GM20431 (cell line): ENCODE data around the gene TSPAN3.

Experiments
- in situ Hi-C: fragments of 300-500 bp; cut with MseI, MboI; formaldehyde crosslinking; loops from one replicate; pipeline ENCODE4 v1.15.0; 2020; ENCODE audit warnings: low sequenced_read_pairs; ENCODE audit not compliant: unreplicated experiment

TSPAN3 gene

GRCh38 chr15:76994496-76994895 is 76.4 kb downstream of the TSPAN3 start:
- in situ Hi-C loops: no loop called here

DNA sequence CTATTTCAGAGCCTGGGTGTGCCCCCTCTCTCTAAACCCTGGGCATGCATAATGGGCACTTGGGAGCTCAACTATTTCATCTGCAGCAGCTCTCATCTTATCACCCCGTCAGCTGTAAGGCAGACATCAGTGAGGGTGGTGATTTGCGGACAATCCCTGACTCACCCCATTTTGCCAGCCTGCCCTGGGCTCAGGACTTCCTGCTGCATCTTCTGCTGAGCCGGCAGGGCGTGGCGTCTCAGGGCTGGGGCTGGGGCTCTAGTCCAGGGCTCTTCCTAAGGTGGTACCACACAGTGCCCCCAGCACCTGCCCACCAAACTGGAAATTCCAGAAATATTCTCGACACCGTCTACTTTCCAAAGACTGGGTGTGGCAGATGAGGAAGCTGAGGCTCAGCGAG is 76.9 kb downstream of the TSPAN3 start:
- in situ Hi-C loops: no loop called here

GRCh38 chr15:76993114-76993725 is 77.7 kb downstream of the TSPAN3 start:
- in situ Hi-C loops: no loop called here

- in situ Hi-C loops: no loop called here
These were observed 78.9 kb downstream of the TSPAN3 start for GRCh38 chr15:76991741-76992645.
